Loucy (cell line): ENCODE results near the gene IFNG.

Source experiments
- H2AFZ ChIP-seq: fragments of 200-600 bp; sonication (generic); 2 replicates; pipeline ENCODE4 v1.6.0; 2016; ENCODE audit warnings: antibody characterized with exemption, mild to moderate bottlenecking, low read length, moderate library complexity
- H3F3A ChIP-seq: fragments of 200-600 bp; 2 replicates; pipeline ENCODE4 v1.6.0; 2016; ENCODE audit warnings: antibody characterized with exemption, low read depth, mild to moderate bottlenecking
- H3K27me3 ChIP-seq: fragments of 200-600 bp; sonication (generic); 2 replicates; pipeline ENCODE4 v1.6.1; 2014; ENCODE audit warnings: low read length, mild to moderate bottlenecking; ENCODE audit not compliant: insufficient read depth, poor library complexity, severe bottlenecking
- H3K36me3 ChIP-seq: fragments of 200-600 bp; sonication (generic); 2 replicates; pipeline ENCODE4 v1.6.1; 2016; ENCODE audit warnings: low read length; ENCODE audit not compliant: insufficient read depth
- H3K4me1 ChIP-seq: fragments of 200-600 bp; sonication (generic); 2 replicates; pipeline ENCODE4 v1.5.1; 2014; ENCODE audit warnings: low read length, mild to moderate bottlenecking; ENCODE audit not compliant: insufficient read depth, poor library complexity, severe bottlenecking
- H3K4me2 ChIP-seq: fragments of 200-600 bp; sonication (generic); 2 replicates; pipeline ENCODE4 v1.6.0; 2014; ENCODE audit warnings: antibody characterized with exemption, low read length, low read depth, mild to moderate bottlenecking; ENCODE audit not compliant: poor library complexity, severe bottlenecking
- H3K4me3 ChIP-seq: fragments of 200-600 bp; sonication (generic); 2 replicates; pipeline ENCODE4 v1.5.1; 2014; ENCODE audit warnings: low read length, mild to moderate bottlenecking, mixed read lengths; ENCODE audit not compliant: poor library complexity, severe bottlenecking
- H3K79me2 ChIP-seq: fragments of 200-600 bp; sonication (generic); 2 replicates; pipeline ENCODE4 v1.6.1; 2014; ENCODE audit warnings: low read length; ENCODE audit not compliant: insufficient read depth
- H3K9ac ChIP-seq: fragments of 200-600 bp; sonication (generic); 2 replicates; pipeline ENCODE4 v1.6.0; 2014; ENCODE audit warnings: mild to moderate bottlenecking, low read depth, low read length, moderate library complexity; ENCODE audit not compliant: poor library complexity, severe bottlenecking
- H3K9me2 ChIP-seq: fragments of 200-600 bp; sonication (generic); replicated peaks from 2 replicates; pipeline ENCODE4 v1.6.1; 2016; ENCODE audit warnings: low read depth, low read length, mixed read lengths
- H3K9me3 ChIP-seq: fragments of 200-600 bp; sonication (generic); 2 replicates; pipeline ENCODE4 v1.6.1; 2014; ENCODE audit warnings: mild to moderate bottlenecking, antibody characterized with exemption, low read length, low read depth; ENCODE audit not compliant: insufficient read depth
- H4K20me1 ChIP-seq: fragments of 200-600 bp; sonication (generic); 2 replicates; pipeline ENCODE4 v1.6.0; 2014; ENCODE audit warnings: antibody characterized with exemption, low read length, mild to moderate bottlenecking; ENCODE audit not compliant: insufficient read depth, poor library complexity, severe bottlenecking
- CTCF ChIP-seq: fragments of 200-600 bp; sonication (generic); conservative IDR thresholded peaks from 2 replicates; pipeline ENCODE4 v1.5.1; 2014; ENCODE audit warnings: mild to moderate bottlenecking, antibody characterized with exemption, low read length
- EZH2phosphoT487 ChIP-seq: fragments of 200-600 bp; IDR thresholded peaks from 2 replicates; pipeline ENCODE4 v1.6.1; 2018; ENCODE audit warnings: antibody characterized with exemption, mild to moderate bottlenecking, moderate library complexity, borderline replicate concordance

The IFNG gene

GRCh38 chr12:68178774-68179439 lies 19.4 kb upstream of the IFNG start:
- Histone ChIP-seq H3K79me2 (no peaks in the 10 kb centered on the region), H3K4me3 (no peak overlapping the region), H4K20me1 (no peaks in the 10 kb centered on the region), H3K27me3 (no peaks in the 10 kb centered on the region), H3K4me2 (no peak overlapping the region), H3F3A (no peaks in the 10 kb centered on the region), H3K9ac (no peak overlapping the region), H2AFZ (no peak overlapping the region), H3K9me2 (no peaks in the 10 kb centered on the region), H3K9me3 (no peaks in the 10 kb centered on the region), H3K36me3 (no peaks in the 10 kb centered on the region), H3K4me1 (peaks cover 26% of the 10 kb centered on the region)
- TF ChIP-seq EZH2phosphoT487 (no peak), CTCF (no peak)

- TF ChIP-seq EZH2phosphoT487 (no peak), CTCF (no peak)
- Histone ChIP-seq H3K9ac (no peak overlapping the region), H3K4me3 (no peak overlapping the region), H3K9me2 (no peaks in the 10 kb centered on the region), H3K36me3 (no peaks in the 10 kb centered on the region), H3K27me3 (no peaks in the 10 kb centered on the region), H4K20me1 (no peaks in the 10 kb centered on the region), H3F3A (no peaks in the 10 kb centered on the region), H3K4me1 (peaks cover 26% of the 10 kb centered on the region), H3K4me2 (no peak overlapping the region), H2AFZ (no peak overlapping the region), H3K79me2 (no peaks in the 10 kb centered on the region), H3K9me3 (no peaks in the 10 kb centered on the region)
These were observed 18.6 kb upstream of the IFNG start for GRCh38 chr12:68178184-68178583.

- Histone ChIP-seq H3K9me3 (no peaks in the 10 kb centered on the region), H2AFZ (no peak overlapping the region), H3F3A (no peaks in the 10 kb centered on the region), H3K4me3 (no peak overlapping the region), H3K79me2 (no peaks in the 10 kb centered on the region), H4K20me1 (no peaks in the 10 kb centered on the region), H3K9me2 (no peaks in the 10 kb centered on the region), H3K4me2 (no peak overlapping the region), H3K36me3 (no peaks in the 10 kb centered on the region), H3K9ac (no peak overlapping the region), H3K4me1 (peaks cover 26% of the 10 kb centered on the region), H3K27me3 (no peaks in the 10 kb centered on the region)
- no peak for TF ChIP-seq CTCF
These were observed 18.0 kb upstream of the IFNG start for GRCh38 chr12:68177562-68177961.
